Measurements from ENCODE around the gene EI24.

Gene EI24

DNA sequence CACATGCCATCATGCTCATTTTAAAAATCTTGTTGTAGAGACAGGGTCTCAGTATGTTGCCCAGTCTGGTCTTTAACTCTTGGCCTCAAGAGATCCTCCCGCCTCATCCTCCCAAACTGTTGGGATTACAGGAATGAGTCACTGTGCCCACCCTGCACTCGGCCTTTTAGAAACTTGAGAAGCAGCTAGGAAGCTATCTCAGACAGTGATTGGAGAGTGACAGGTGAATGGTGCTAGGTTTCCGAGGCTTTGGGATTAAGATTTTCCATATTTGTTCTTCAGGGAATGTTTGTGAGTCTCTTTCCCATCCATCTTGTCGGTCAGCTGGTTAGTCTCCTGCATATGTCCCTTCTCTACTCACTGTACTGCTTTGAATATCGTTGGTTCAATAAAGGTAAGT lies 10.5 kb downstream of the EI24 start:
- DNase-seq (ENCODE audit: low read depth in 2 of 2) = no peak

DNA sequence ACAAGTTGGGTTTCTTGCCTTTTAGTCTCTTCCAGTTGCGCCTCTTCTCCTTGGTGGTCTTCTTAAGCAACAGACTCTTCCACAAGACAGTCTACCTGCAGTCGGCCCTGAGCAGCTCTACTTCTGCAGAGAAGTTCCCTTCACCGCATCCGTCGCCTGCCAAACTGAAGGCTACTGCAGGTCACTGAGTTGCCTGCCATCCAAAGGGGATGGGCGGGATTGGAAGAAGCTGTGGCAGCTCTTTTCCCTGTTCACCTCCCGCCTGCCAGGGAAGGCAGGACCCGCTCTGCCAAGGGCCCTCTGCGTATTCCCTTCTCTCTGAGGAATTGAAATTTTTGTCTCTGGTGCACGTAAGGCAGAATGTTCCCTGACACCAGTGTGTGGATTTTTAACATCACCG lies 14.2 kb downstream of the EI24 start:
- no peak for DNase-seq (ENCODE audit: low read depth in 2 of 2)

GRCh38 chr11:125585487-125585886 lies 16.2 kb downstream of the EI24 start:
- DNase-seq (ENCODE audit: low read depth in 2 of 2) = no peak

- DNase-seq (ENCODE audit: low read depth in 2 of 2) = no peak
Observed at GRCh38 chr11:125586623-125587022, 17.3 kb downstream of the EI24 start.

- DNase-seq (ENCODE audit: low read depth in 2 of 2) = no peak
Observed at GRCh38 chr11:125587480-125587879, 18.2 kb downstream of the EI24 start.

DNA sequence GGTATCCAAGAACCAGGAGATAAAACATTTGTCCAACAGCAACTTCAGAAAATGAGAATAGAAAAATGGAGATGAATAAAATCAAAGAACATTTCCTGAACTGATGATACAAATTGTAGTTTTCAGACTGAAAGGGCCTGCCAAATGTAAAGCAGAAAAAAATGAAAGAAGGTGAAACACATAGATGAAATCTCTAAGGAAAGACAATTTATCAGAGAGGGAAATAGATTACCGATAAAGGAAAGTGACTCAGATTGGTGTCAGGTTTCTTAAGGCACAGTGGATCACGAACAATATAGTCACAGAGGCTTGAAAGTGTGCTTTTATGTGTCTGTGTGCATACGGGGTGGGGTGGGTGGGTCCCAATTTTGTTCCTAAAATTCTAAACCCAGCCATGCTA lies 19.2 kb downstream of the EI24 start:
- DNase-seq (ENCODE audit: low read depth in 2 of 2) = no peak

- DNase-seq (ENCODE audit: low read depth in 2 of 2) = peak; percentile 1 to 23
Observed at GRCh38 chr11:125591649-125592304, 22.5 kb downstream of the EI24 start.

GRCh38 chr11:125592305-125593113 lies 23.2 kb downstream of the EI24 start, which contains the start of gene STT3A:
Gene STT3A, plus strand, starts transcription at chr11:125592852. Its CDS starts 3,064 bp downstream, at chr11:125595916.
- peak; percentile 98 to 99 for DNase-seq (ENCODE audit: low read depth in 2 of 2)

DNA sequence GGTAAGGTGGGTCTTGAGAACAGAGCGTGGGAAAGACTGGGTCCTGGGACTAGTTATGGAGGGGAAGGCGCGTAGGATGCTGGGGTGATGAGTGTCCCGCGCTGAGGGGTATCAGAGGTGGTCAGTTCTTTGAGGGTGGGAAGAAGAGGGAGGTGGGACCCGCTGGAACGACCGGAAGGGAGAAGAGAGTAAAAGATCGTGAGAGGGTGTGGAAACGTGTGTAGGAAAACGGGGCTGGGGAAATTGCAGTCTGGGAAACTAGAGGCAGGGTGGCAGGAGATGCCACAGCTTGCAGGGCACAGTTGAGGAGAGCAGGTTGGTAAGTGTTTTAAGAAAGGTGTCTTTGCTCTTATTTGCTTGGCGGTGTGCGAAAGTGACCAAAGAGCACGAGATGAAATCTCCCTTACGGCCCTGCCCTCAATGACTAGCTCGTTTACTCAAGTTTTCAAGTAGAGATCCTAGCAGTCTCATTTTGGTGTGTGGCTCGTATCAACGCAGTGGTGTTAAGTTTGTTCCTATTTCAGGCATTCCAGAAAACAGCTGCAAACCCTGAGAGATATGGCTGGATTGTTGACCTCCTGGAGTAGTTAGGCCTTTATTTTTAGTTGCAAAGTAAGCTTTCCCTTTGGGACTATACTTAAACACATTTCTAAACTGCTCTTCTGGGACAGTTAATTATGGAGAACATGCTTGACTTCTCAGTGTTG lies 24.0 kb downstream of the EI24 start:
- DNase-seq (ENCODE audit: low read depth in 2 of 2) = no peak

- no peak for DNase-seq (ENCODE audit: low read depth in 2 of 2)
Observed at GRCh38 chr11:125594958-125595357, 25.7 kb downstream of the EI24 start.

GRCh38 chr11:125600663-125601062 lies 31.4 kb downstream of the EI24 start:
- no peak for DNase-seq (ENCODE audit: low read depth in 2 of 2)

- no peak for DNase-seq (ENCODE audit: low read depth in 2 of 2)
Observed at GRCh38 chr11:125603207-125603606, 33.9 kb downstream of the EI24 start.

DNA sequence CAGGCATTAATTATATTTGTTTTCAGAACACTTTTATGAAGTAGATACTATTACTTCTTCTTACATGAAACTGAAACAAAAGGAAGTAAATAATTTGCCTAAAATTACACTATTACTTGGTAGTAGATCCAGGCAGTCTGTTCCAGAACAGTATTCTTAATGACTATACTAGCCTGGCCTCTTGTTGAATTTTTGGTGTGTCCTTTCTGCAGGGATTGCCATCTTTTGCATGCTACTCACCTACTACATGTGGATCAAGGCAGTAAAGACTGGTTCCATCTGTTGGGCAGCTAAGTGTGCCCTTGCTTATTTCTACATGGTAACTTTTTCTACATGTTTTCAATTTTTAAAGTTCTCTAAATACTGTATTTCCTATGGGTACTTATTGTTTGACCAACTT lies 36.1 kb downstream of the EI24 start:
- DNase-seq (ENCODE audit: low read depth in 2 of 2) = no peak

DNA sequence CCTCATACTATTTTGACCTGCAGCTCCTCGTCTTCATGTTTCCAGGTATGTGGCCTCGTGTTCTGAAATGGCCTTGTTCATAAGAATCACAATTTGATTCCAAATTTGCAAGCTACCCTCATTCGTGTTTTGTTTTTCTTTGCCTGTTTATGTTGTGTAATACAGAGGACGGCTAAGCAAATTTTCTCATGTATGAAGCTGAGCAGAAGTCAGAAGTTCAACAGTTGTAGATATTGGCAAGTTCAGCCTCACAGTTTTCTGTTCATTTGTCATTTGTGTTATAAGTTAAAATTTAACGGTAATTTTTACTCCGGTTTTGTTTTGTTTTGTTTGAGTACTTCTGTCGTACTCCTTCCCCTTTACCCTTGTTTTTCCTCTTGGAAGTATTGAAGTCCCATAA lies 40.3 kb downstream of the EI24 start:
- DNase-seq (ENCODE audit: low read depth in 2 of 2) = no peak

- DNase-seq (ENCODE audit: low read depth in 2 of 2) = no peak
Observed at GRCh38 chr11:125618383-125618782, 49.1 kb downstream of the EI24 start.

GRCh38 chr11:125621995-125622394 lies 52.7 kb downstream of the EI24 start:
- DNase-seq (ENCODE audit: low read depth in 2 of 2) = no peak

GRCh38 chr11:125623064-125623463 lies 53.8 kb downstream of the EI24 start:
- DNase-seq (ENCODE audit: low read depth in 2 of 2) = no peak

DNA sequence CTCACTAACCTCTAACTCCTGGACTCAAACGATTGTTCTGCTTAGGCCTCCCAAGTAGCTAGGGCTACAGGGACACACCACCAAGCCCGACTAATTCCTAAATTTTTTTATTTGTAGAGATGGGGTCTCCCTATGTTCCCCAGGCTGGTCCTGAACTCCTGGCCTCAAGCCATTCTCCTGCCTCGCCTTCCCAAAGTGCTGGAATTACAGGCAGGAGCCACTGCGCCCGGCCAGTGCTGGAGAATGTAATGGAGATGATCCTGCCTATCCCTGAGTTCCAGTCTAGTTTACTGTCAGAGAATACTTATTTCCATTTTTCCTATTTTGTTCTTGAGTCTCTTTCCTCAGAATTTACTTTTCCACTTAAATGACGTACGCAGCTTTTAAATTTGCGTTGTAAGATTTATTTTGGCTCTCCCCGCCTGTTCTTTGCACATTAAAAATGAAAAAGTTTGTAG lies 55.5 kb downstream of the EI24 start, which contains the start of gene CHEK1:
Gene CHEK1, plus strand, starts transcription at position 408 of the 458 bp plus-strand sequence. CDS start 1,606 bp downstream, outside the sequence.
- DNase-seq (ENCODE audit: low read depth in 2 of 2) = no peak

- no peak for DNase-seq (ENCODE audit: low read depth in 2 of 2)
Observed at GRCh38 chr11:125625225-125625629, 56.0 kb downstream of the EI24 start.

GRCh38 chr11:125625630-125626287 lies 56.5 kb downstream of the EI24 start:
- peak; percentile 73 to 75 for DNase-seq (ENCODE audit: low read depth in 2 of 2)

DNA sequence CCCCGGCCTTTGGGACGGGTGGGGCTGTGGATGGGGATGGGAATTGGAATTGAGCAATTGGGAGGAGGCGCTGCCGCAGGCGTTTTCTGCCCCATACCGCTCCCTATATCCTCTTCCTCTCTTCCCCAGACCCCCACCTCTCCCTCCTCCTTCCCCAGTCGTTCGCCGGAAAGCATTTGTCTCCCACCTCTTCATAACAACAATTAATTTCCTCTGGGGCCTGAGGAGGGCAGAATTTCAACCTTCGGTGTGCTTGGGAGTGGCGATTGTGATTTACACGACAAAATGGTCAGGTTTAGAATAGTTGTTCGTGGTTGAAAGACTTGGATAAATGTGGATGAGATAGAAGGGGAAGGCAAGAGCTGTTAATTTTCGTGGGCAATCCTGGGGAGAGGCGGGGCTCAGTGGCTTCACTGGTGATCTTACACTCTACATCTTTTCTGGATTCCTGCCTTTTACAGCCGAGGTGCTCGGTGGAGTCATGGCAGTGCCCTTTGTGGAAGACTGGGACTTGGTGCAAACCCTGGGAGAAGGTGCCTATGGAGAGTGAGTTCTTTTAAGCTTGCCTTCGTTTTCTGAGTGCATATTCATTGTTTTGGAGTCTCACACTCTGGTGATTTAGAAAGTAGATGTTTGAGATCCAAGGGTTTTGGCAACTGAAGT lies 57.1 kb downstream of the EI24 start:
- no peak for DNase-seq (ENCODE audit: low read depth in 2 of 2)

Data from stimulated activated CD8-positive, alpha-beta memory T cell treated with anti-CD3 and anti-CD28 coated beads, Interleukin-7, amount 100 ng/mL, for 4 hours (primary cell).